WTC11 (cell line): ENCODE data around the gene ATP5ME. TPM values are rescaled to one million over a fixed set of nuclear protein-coding genes. Genes with fewer than 3 reads are reported as not detected.

ENCODE experiments used
- ATAC-seq: fragments of 200-7000 bp; cut with Tn5 transposase; 2 replicates; pipeline ENCODE4 v1.10.0; 2021; ENCODE audit warnings: mild to moderate bottlenecking, moderate library complexity
- CTCF ChIA-PET: fragments of 300-600 bp; sonication (Branson Sonifier 250); formaldehyde crosslinking; loops from one replicate; lab custom pipeline; 2021; ENCODE audit warnings: antibody characterized with exemption; lab: Charles Lee
- POLR2A ChIA-PET: fragments of 350-600 bp; sonication (Branson Sonifier 250); formaldehyde crosslinking; loops from one replicate; lab custom pipeline; 2021; ENCODE audit warnings: antibody characterized with exemption; lab: Charles Lee
- DNase-seq: peaks from one replicate; pipeline ENCODE4 v3.0.0; 2021; ENCODE audit warnings: low spot score
- H3K27ac Mint-ChIP-seq: 2 replicates; pipeline ENCODE4 v1.8.0; 2021; ENCODE audit warnings: mixed read lengths
- H3K27me3 Mint-ChIP-seq: 2 replicates; pipeline ENCODE4 v1.8.0; 2021; ENCODE audit warnings: low read depth, mild to moderate bottlenecking, moderate library complexity, mixed read lengths
- H3K36me3 Mint-ChIP-seq: 2 replicates; pipeline ENCODE4 v1.8.0; 2021; ENCODE audit warnings: mixed read lengths
- H3K4me1 Mint-ChIP-seq: 2 replicates; pipeline ENCODE4 v1.8.0; 2022; ENCODE audit warnings: mixed read lengths
- H3K4me3 Mint-ChIP-seq: 2 replicates; pipeline ENCODE4 v1.8.0; 2021; ENCODE audit warnings: mild to moderate bottlenecking, moderate library complexity, mixed read lengths
- H3K9me3 Mint-ChIP-seq: 2 replicates; pipeline ENCODE4 v1.8.0; 2021; ENCODE audit warnings: mixed read lengths
- ARID4B ChIP-seq: sonication (generic); formaldehyde crosslinking; IDR thresholded peaks from 2 replicates; pipeline ENCODE4 v1.8.0; 2023; ENCODE audit warnings: missing genetic modification reagents, mild to moderate bottlenecking, borderline replicate concordance
- CDX4 ChIP-seq: fragments of 250-450 bp; sonication (Bioruptor Pico); IDR thresholded peaks from 2 replicates; pipeline ENCODE4 v1.9.0; 2021; ENCODE audit warnings: moderate library complexity, mild to moderate bottlenecking, inconsistent platforms, borderline replicate concordance
- CTCF ChIP-seq: fragments of 200-600 bp; IDR thresholded peaks from 2 replicates; pipeline ENCODE4 v1.8.0; 2022; ENCODE audit warnings: antibody characterized with exemption
- E2F1 ChIP-seq: sonication (generic); formaldehyde crosslinking; IDR thresholded peaks from 2 replicates; pipeline ENCODE4 v1.8.0; 2022; ENCODE audit warnings: mild to moderate bottlenecking, missing genetic modification reagents
- EMX1 ChIP-seq: fragments of 250-450 bp; sonication (Bioruptor Pico); IDR thresholded peaks from 2 replicates; pipeline ENCODE4 v1.8.0; 2021; ENCODE audit warnings: mild to moderate bottlenecking
- GRHL2 ChIP-seq: fragments of 250-450 bp; sonication (Bioruptor Pico); IDR thresholded peaks from 2 replicates; pipeline ENCODE4 v1.8.0; 2022; ENCODE audit warnings: mild to moderate bottlenecking, moderate library complexity; ENCODE audit not compliant: insufficient replicate concordance, severe bottlenecking
- PRRX2 ChIP-seq: fragments of 250-450 bp; sonication (Bioruptor Pico); IDR thresholded peaks from 2 replicates; pipeline ENCODE4 v1.8.0; 2021; ENCODE audit warnings: mild to moderate bottlenecking
- SMAD4 ChIP-seq: sonication (generic); formaldehyde crosslinking; IDR thresholded peaks from 2 replicates; pipeline ENCODE4 v1.8.0; 2022; ENCODE audit warnings: mild to moderate bottlenecking, missing genetic modification reagents
- ZBTB21 ChIP-seq: sonication (generic); formaldehyde crosslinking; IDR thresholded peaks from 2 replicates; pipeline ENCODE4 v1.8.1; 2023; ENCODE audit warnings: mild to moderate bottlenecking, missing genetic modification reagents, borderline replicate concordance
- ZNF121 ChIP-seq: sonication (generic); formaldehyde crosslinking; IDR thresholded peaks from 2 replicates; pipeline ENCODE4 v1.8.0; 2023; ENCODE audit warnings: missing genetic modification reagents
- ZNF263 ChIP-seq: sonication (generic); formaldehyde crosslinking; IDR thresholded peaks from 2 replicates; pipeline ENCODE4 v1.8.1; 2022; ENCODE audit warnings: low read depth, mild to moderate bottlenecking, moderate library complexity, missing genetic modification reagents
- ZNF532 ChIP-seq: fragments of 250-450 bp; sonication (Bioruptor Pico); IDR thresholded peaks from 2 replicates; pipeline ENCODE4 v1.9.0; 2021; ENCODE audit warnings: mild to moderate bottlenecking, borderline replicate concordance
- ZSCAN18 ChIP-seq: fragments of 250-450 bp; sonication (Bioruptor Pico); IDR thresholded peaks from 2 replicates; pipeline ENCODE4 v2.1.2; 2022; ENCODE audit warnings: mild to moderate bottlenecking, moderate library complexity
- total RNA-seq: library from RNA; stranded (reverse); gene quantifications from 3 replicates; pipeline ENCODE4 v1.2.3, GENCODE V29; 2021

Gene ATP5ME
- total RNA-seq, 1 experiment from 2014 or later: 468 TPM

GRCh38 chr4:704971-705277 lies 30.8 kb upstream of the ATP5ME start:
- TF ChIP-seq EMX1 (CRISPR knock-in tag) (no peak), ZNF121 (CRISPR knock-in tag) (no peak), PRRX2 (CRISPR knock-in tag) (no peak), CDX4 (no peak), GRHL2 (CRISPR knock-in tag) (no peak), ZBTB21 (CRISPR knock-in tag) (no peak), CTCF (no peak), SMAD4 (CRISPR knock-in tag) (no peak), ZNF263 (CRISPR knock-in tag) (no peak), E2F1 (CRISPR knock-in tag) (no peak), ZNF532 (CRISPR knock-in tag) (no peak), ZSCAN18 (no peak), ARID4B (no peak)
- TF ChIP-seq, all 79 proteins: peak for 0
- H3K9me3 Mint-ChIP-seq: peaks cover 11% of the 10 kb centered on the region
- ATAC-seq (no peak), DNase-seq (no peak)
- POLR2A ChIA-PET: no interaction called here
- CTCF ChIA-PET: interaction anchor here (0.5 to 1.0 kb wide), 4 partner anchors 20 to 807 kb away, joined by 3 to 14 read pairs (median 4); no protein-coding TSS in a partner anchor
- peaks cover 20% of the 10 kb centered on the region for H3K27me3 Mint-ChIP-seq
- H3K4me3 Mint-ChIP-seq: peak overlapping the region; percentile 68; the same call in 1 of the 2 replicates
- H3K36me3 Mint-ChIP-seq: peaks cover 14% of the 10 kb centered on the region
- peaks cover 10% of the 10 kb centered on the region; the same call in 1 of the 2 replicates for H3K4me1 Mint-ChIP-seq
- H3K27ac Mint-ChIP-seq: no peak overlapping the region
